Hepatocyte (in vitro differentiated cells): Measurements from ENCODE around the gene LIN28A. TPM values are rescaled to one million over a fixed set of nuclear protein-coding genes. Genes with fewer than 3 reads are reported as not detected.
A peak's percentile ranks its signal among the peaks of the same experiment; 100 is the strongest.

Experiments
- DNase-seq: peaks from one replicate; pipeline ENCODE4 v3.0.0-alpha.2; 2016; ENCODE audit warnings: low spot score
- H2AFZ ChIP-seq: fragments of 200-600 bp; sonication (generic); 2 replicates; pipeline ENCODE4 v1.6.0; 2016; ENCODE audit warnings: antibody characterized with exemption, mild to moderate bottlenecking
- H3K27ac ChIP-seq: fragments of 200-600 bp; sonication (generic); 2 replicates; pipeline ENCODE4 v1.5.1; 2016; ENCODE audit warnings: mild to moderate bottlenecking
- H3K27me3 ChIP-seq: fragments of 200-600 bp; sonication (generic); 2 replicates; pipeline ENCODE4 v1.6.1; 2016
- H3K36me3 ChIP-seq: fragments of 200-600 bp; sonication (generic); replicated peaks from 2 replicates; pipeline ENCODE4 v1.5.1; 2016; ENCODE audit warnings: low read depth; ENCODE audit not compliant: insufficient read depth
- H3K4me1 ChIP-seq: fragments of 200-600 bp; sonication (generic); 2 replicates; pipeline ENCODE4 v1.5.1; 2016; ENCODE audit warnings: mild to moderate bottlenecking, moderate library complexity; ENCODE audit not compliant: insufficient read depth
- H3K4me2 ChIP-seq: fragments of 200-600 bp; sonication (generic); 2 replicates; pipeline ENCODE4 v1.6.0; 2016
- H3K4me3 ChIP-seq: fragments of 200-600 bp; sonication (generic); 2 replicates; pipeline ENCODE4 v1.5.1; 2016; ENCODE audit warnings: mild to moderate bottlenecking
- H3K79me2 ChIP-seq: fragments of 200-600 bp; sonication (generic); 2 replicates; pipeline ENCODE4 v1.6.0; 2017; ENCODE audit warnings: mild to moderate bottlenecking
- H3K9me2 ChIP-seq: fragments of 200-600 bp; sonication (generic); replicated peaks from 2 replicates; pipeline ENCODE4 v1.6.0; 2017; ENCODE audit warnings: mild to moderate bottlenecking; ENCODE audit not compliant: insufficient read depth
- H3K9me3 ChIP-seq: fragments of 200-600 bp; sonication (generic); 2 replicates; pipeline ENCODE4 v1.5.1; 2016; ENCODE audit warnings: low read depth, mild to moderate bottlenecking
- H4K20me1 ChIP-seq: fragments of 200-600 bp; sonication (generic); 2 replicates; pipeline ENCODE4 v1.6.0; 2016; ENCODE audit warnings: mild to moderate bottlenecking; ENCODE audit not compliant: insufficient read depth, poor library complexity, severe bottlenecking
- EZH2 ChIP-seq: fragments of 200-600 bp; sonication (generic); IDR thresholded peaks from 2 replicates; pipeline ENCODE4 v1.6.1; 2016; ENCODE audit warnings: antibody characterized with exemption, mild to moderate bottlenecking, borderline replicate concordance
- EZH2phosphoT487 ChIP-seq: fragments of 200-600 bp; sonication (generic); IDR thresholded peaks from one replicate; pipeline ENCODE4 v1.6.1; 2018; ENCODE audit warnings: antibody characterized with exemption, mild to moderate bottlenecking, low read depth, moderate library complexity; ENCODE audit not compliant: unreplicated experiment, severe bottlenecking
- WGBS: methylation state at CpG from one replicate; pipeline ENCODE4 v1.1.6; 2016; ENCODE audit warnings: low lambda C conversion rate; ENCODE audit errors: missing lambda C conversion rate; 5-methylcytosine and 5-hydroxymethylcytosine counted together
- polyA plus RNA-seq: library from polyadenylated mRNA; unstranded; fragments of >200 nt; fragmentation: Nextera tagmentation; extraction: Ambion mirVana; gene quantifications from 2 replicates; pipeline ENCODE4 v1.2.1, GENCODE V29; 2016
- total RNA-seq: library from RNA; depleted of rRNA; stranded (reverse); fragments of >200 nt; gene quantifications from 2 replicates; pipeline ENCODE4 v1.2.3, GENCODE V29; 2014
- TF ChIP-seq, protein P1 (sequence below): fragments of 200-600 bp; sonication (generic); IDR thresholded peaks from 2 replicates; pipeline ENCODE4 v1.5.1; 2016; ENCODE audit warnings: antibody characterized with exemption, mild to moderate bottlenecking; ENCODE audit not compliant: poor library complexity

LIN28A gene
- total and polyA plus RNA-seq, 2 experiments from 2014 or later: 0.13 to 0.43 TPM

DNA sequence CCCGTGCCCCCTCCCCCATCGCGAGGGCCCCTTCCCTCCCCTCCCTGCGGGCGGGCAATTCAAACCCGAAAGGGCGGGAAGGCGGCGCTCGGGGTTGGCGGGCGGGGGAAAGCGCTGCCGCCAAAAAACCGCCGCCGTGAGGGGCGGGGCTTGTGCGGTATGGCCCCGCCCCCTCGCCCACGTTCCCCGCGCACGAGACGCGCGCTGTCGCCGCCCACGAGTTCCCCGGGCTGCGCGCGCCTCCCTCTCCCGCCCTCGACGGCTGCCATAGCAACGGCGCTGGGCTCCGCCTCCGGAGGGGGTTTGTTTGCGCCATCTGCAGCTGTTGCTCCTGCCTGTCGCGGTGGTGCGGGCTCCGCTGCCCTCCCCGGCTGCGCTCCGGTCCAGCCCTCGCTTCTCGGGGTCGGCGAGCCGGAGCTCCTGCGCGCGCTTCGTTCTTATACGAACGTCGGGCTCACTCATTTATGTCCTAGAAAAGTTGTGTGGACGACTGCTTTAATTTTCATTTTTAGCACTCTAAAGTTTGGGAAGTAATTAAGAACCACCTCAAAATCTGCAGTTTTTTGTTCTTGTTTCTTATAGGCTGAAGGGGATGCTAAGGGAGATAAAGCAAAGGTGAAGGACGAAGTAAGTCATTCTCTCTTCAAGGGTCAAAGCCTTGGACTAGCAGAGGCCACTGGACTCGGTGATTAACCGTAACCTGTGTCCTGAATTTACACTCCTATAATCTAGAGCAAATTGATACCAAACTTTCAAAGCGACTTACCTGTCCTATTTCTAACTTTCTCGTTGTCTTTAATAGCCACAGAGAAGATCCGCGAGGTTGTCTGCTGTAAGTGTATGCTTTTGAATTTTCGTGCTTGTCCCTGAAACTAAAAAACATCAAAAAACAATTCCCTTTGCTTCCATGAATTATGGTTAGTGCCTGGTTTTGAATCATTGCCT is 62.6 kb downstream of the LIN28A start:
- TF ChIP-seq EZH2: no peak
- TF ChIP-seq EZH2phosphoT487: no peak
- TF ChIP-seq, protein P1, sequence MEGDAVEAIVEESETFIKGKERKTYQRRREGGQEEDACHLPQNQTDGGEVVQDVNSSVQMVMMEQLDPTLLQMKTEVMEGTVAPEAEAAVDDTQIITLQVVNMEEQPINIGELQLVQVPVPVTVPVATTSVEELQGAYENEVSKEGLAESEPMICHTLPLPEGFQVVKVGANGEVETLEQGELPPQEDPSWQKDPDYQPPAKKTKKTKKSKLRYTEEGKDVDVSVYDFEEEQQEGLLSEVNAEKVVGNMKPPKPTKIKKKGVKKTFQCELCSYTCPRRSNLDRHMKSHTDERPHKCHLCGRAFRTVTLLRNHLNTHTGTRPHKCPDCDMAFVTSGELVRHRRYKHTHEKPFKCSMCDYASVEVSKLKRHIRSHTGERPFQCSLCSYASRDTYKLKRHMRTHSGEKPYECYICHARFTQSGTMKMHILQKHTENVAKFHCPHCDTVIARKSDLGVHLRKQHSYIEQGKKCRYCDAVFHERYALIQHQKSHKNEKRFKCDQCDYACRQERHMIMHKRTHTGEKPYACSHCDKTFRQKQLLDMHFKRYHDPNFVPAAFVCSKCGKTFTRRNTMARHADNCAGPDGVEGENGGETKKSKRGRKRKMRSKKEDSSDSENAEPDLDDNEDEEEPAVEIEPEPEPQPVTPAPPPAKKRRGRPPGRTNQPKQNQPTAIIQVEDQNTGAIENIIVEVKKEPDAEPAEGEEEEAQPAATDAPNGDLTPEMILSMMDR: no peak
- Histone ChIP-seq H2AFZ (peak overlapping the region; percentile 93), H3K4me1 (peaks cover 27% of the 10 kb centered on the region), H3K9me3 (no peaks in the 10 kb centered on the region), H3K27ac (peak overlapping the region; percentile 100), H4K20me1 (peaks cover 32% of the 10 kb centered on the region), H3K36me3 (no peaks in the 10 kb centered on the region), H3K4me2 (peak overlapping the region; percentile 96), H3K4me3 (peak overlapping the region; percentile 84), H3K27me3 (no peaks in the 10 kb centered on the region), H3K9me2 (no peaks in the 10 kb centered on the region), H3K79me2 (peaks cover 32% of the 10 kb centered on the region)
- WGBS: 11% methylated on average over 31 of the region's 71 CpGs
- peak; percentile 98 for DNase-seq

GRCh38 chr1:26474818-26475217 is 64.2 kb downstream of the LIN28A start:
- H3K36me3 ChIP-seq: no peaks in the 10 kb centered on the region
- DNase-seq: no peak
- H3K27ac ChIP-seq: peak overlapping the region; percentile 6
- peaks cover 32% of the 10 kb centered on the region for H3K79me2 ChIP-seq
- no peaks in the 10 kb centered on the region for H3K27me3 ChIP-seq
- no peak overlapping the region for H3K4me3 ChIP-seq
- H3K4me1 ChIP-seq: peaks cover 27% of the 10 kb centered on the region
- TF ChIP-seq EZH2 (no peak), EZH2phosphoT487 (no peak)
- TF ChIP-seq, protein P1: no peak
- no peaks in the 10 kb centered on the region for H3K9me2 ChIP-seq
- peaks cover 32% of the 10 kb centered on the region for H4K20me1 ChIP-seq
- no peaks in the 10 kb centered on the region for H3K9me3 ChIP-seq
- H2AFZ ChIP-seq: no peak overlapping the region
- H3K4me2 ChIP-seq: peak overlapping the region; percentile 85
- 74% methylated on average over 1 of the region's 1 CpG for WGBS

DNA sequence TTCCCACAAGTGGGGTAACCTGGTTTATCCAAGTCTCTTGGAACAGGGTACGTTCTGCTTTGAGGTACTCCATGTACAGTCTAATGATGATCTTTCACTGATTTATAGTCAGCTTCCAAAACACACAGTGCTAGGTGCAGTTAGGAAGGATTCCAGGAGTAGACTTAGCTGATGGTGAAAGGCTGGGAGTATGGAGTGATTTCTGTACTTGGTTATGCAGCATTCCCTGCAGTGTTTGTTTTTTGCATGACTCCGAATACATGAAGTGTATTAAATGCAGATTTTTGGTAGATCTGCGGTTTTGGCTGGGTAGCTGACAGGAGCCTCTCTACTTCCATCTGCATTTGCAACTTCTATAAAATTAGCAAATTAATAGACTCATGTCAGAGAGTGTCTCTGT is 65.4 kb downstream of the LIN28A start:
- H4K20me1 ChIP-seq: peaks cover 27% of the 10 kb centered on the region
- no peak overlapping the region for H3K4me3 ChIP-seq
- no peak overlapping the region for H2AFZ ChIP-seq
- no peak overlapping the region for H3K4me2 ChIP-seq
- TF ChIP-seq, protein P1: no peak
- no peak for TF ChIP-seq EZH2
- TF ChIP-seq EZH2phosphoT487: no peak
- H3K4me1 ChIP-seq: peaks cover 24% of the 10 kb centered on the region
- no peak for DNase-seq
- peaks cover 31% of the 10 kb centered on the region for H3K79me2 ChIP-seq
- H3K9me3 ChIP-seq: no peaks in the 10 kb centered on the region
- 95% methylated on average over 3 of the region's 3 CpGs for WGBS
- H3K27ac ChIP-seq: no peak overlapping the region
- H3K9me2 ChIP-seq: no peaks in the 10 kb centered on the region
- H3K36me3 ChIP-seq: no peaks in the 10 kb centered on the region
- no peaks in the 10 kb centered on the region for H3K27me3 ChIP-seq
